Measurements from ENCODE around the gene SHC1. TPM values are rescaled to one million over a fixed set of nuclear protein-coding genes. Genes with fewer than 3 reads are reported as not detected.
"Not testable (repeated sequence)": the region's sequence is repeated elsewhere in the genome, so short reads cannot be mapped to it uniquely, and the experiment has no call there.

SHC1 gene
- polyA plus RNA-seq, 1 experiment, result 371 TPM

DNA sequence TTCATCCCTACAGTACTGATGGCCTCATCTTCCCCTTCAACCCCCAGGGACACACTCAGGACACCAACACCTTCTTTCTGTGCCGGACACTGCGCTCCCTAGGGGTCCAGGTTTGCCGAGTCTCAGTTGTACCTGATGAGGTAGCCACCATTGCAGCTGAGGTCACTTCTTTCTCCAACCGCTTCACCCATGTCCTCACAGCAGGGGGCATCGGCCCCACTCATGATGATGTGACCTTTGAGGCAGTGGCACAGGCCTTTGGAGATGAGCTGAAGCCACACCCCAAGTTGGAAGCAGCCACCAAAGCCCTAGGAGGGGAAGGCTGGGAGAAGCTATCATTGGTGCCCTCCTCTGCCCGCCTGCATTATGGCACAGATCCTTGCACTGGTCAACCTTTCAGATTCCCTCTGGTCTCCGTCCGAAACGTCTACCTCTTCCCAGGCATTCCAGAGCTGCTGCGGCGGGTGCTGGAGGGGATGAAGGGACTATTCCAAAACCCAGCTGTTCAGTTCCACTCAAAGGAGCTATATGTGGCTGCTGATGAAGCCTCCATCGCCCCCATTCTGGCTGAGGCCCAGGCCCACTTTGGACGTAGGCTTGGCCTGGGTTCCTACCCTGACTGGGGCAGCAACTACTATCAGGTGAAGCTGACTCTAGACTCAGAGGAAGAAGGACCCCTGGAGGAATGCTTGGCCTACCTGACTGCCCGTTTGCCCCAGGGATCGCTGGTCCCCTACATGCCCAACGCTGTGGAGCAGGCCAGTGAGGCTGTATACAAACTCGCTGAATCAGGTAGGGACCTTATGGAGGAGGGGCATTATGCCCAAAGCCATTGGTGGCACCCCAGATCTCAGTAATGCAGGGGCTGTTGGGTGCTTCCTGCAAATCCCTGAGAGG is 17.8 kb upstream of the SHC1 start:
- TF ChIP-seq CTCF (IDR thresholded peaks at IDR 0.05; ENCODE audit: low read depth, low read length), result 0 out of 2 replicates have a peak, but pooled peaks have one; percentile 1
- ChIA-PET POLR2A (interaction anchor here (0.6 kb wide), 1 partner anchor 7 kb away, joined by 7 read pairs; no protein-coding TSS in a partner anchor), CTCF (interaction anchor here (1.5 to 1.7 kb wide), 2 partner anchors 11 to 74 kb away, joined by 6 to 8 read pairs; no protein-coding TSS in a partner anchor)
- no peaks in the 10 kb centered on the region for H3K27me3 ChIP-seq (ENCODE audit: control insufficient read depth, insufficient read depth, low read length)
- H3K9me3 ChIP-seq (ENCODE audit: control insufficient read depth, insufficient read depth, low read length), result no peaks in the 10 kb centered on the region
- no peak overlapping the region for H3K27ac ChIP-seq (ENCODE audit: low read depth, low read length)
- DNase-seq (ENCODE audit: low read depth, low spot score), result no peak
- H3K4me3 ChIP-seq (ENCODE audit: low read depth, low read length), result no peak overlapping the region

- no peaks in the 10 kb centered on the region for H3K27me3 ChIP-seq (ENCODE audit: control insufficient read depth, insufficient read depth, low read length)
- no peak for DNase-seq (ENCODE audit: low read depth, low spot score)
- no peak for TF ChIP-seq CTCF (IDR thresholded peaks at IDR 0.05; ENCODE audit: low read depth, low read length)
- H3K9me3 ChIP-seq (ENCODE audit: control insufficient read depth, insufficient read depth, low read length), result no peaks in the 10 kb centered on the region
- H3K27ac ChIP-seq (ENCODE audit: low read depth, low read length), result no peak overlapping the region
- H3K4me3 ChIP-seq (ENCODE audit: low read depth, low read length), result no peak overlapping the region
- CTCF ChIA-PET, result interaction anchor here (0.8 to 1.5 kb wide), 3 partner anchors 8 to 75 kb away, joined by 3 to 10 read pairs (median 6); no protein-coding TSS in a partner anchor
- POLR2A ChIA-PET, result interaction anchor here (0.6 kb wide), 1 partner anchor 8 kb away, joined by 7 read pairs; no protein-coding TSS in a partner anchor
Measured at GRCh38 chr1:154987326-154987725, 16.8 kb upstream of the SHC1 start.

- DNase-seq (ENCODE audit: low read depth, low spot score); POLR2A ChIA-PET: not testable (repeated sequence)
- CTCF ChIA-PET, result interaction anchor here (0.6 to 1.4 kb wide), 4 partner anchors 9 to 31 kb away, joined by 3 to 10 read pairs (median 4); no protein-coding TSS in a partner anchor
Measured at GRCh38 chr1:154986736-154987135, 16.2 kb upstream of the SHC1 start.

DNA sequence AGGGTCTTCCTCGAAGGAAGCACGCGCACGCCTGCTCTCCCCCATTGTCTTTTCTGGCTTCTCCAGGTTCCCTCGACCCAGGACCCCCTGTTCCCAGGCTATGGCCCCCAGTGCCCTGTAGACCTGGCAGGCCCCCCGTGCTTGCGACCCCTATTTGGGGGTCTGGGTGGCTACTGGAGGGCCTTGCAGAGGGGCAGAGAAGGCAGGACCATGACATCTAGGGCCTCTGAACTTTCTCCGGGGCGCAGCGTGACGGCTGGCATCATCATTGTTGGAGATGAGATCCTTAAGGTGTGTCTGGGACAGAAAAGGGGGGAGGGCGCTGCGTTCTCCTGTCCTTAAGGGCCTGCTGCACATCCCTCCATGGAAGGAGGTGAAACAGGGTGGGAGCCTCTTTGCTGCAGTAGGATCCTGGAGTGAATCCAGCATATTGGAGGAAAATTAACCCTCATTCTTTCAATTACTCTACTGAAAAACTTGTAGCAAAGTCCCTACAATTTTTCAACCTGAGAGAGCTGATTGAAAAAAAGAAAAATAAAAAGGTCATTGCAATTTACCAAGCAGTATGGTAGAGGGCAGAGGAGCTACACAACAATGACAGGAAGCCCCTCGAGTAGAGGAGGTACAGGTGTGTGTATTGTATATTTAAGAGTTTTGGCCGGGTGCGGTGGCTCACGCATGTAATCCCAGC is 13.4 kb upstream of the SHC1 start:
- CTCF ChIA-PET, result interaction anchor here (0.6 to 3.3 kb wide), 8 partner anchors 9 to 658 kb away, joined by 3 to 27 read pairs (median 6); partner anchors contain the start of gene LENEP
- no peak overlapping the region for H3K27ac ChIP-seq (ENCODE audit: low read depth, low read length)
- H3K27me3 ChIP-seq (ENCODE audit: control insufficient read depth, insufficient read depth, low read length), result no peaks in the 10 kb centered on the region
- POLR2A ChIA-PET, result interaction anchor here (0.7 to 1.6 kb wide), 3 partner anchors 8 to 13 kb away, joined by 5 to 10 read pairs (median 10); partner anchors contain the start of gene SHC1
- DNase-seq (ENCODE audit: low read depth, low spot score), result no peak
- TF ChIP-seq CTCF (IDR thresholded peaks at IDR 0.05; ENCODE audit: low read depth, low read length), result no peak
- no peaks in the 10 kb centered on the region for H3K9me3 ChIP-seq (ENCODE audit: control insufficient read depth, insufficient read depth, low read length)
- H3K4me3 ChIP-seq (ENCODE audit: low read depth, low read length), result peak overlapping the region; percentile 86

More at GRCh38 chr1:154986736-154987135, 16.2 kb upstream of the SHC1 start:
- not testable (repeated sequence) for H3K27me3 ChIP-seq (ENCODE audit: control insufficient read depth, insufficient read depth, low read length); H3K27ac ChIP-seq (ENCODE audit: low read depth, low read length); H3K4me3 ChIP-seq (ENCODE audit: low read depth, low read length); H3K9me3 ChIP-seq (ENCODE audit: control insufficient read depth, insufficient read depth, low read length)

- Histone ChIP-seq H3K27ac (ENCODE audit: low read depth, low read length) (no peak within 1 kb of the TSS), H3K9me3 (ENCODE audit: control insufficient read depth, insufficient read depth, low read length) (no peaks in the 10 kb centered on the region), H3K4me3 (ENCODE audit: low read depth, low read length) (peak within 1 kb of the TSS; percentile 86), H3K27me3 (ENCODE audit: control insufficient read depth, insufficient read depth, low read length) (no peaks in the 10 kb centered on the region)
- no peak for TF ChIP-seq CTCF (IDR thresholded peaks at IDR 0.05; ENCODE audit: low read depth, low read length)
- ChIA-PET POLR2A (interaction anchor here (0.7 to 1.6 kb wide), 3 partner anchors 9 to 12 kb away, joined by 5 to 10 read pairs (median 10); partner anchors contain the start of gene SHC1), CTCF (interaction anchor here (0.7 to 3.3 kb wide), 7 partner anchors 9 to 657 kb away, joined by 3 to 27 read pairs (median 4); no protein-coding TSS in a partner anchor)
- DNase-seq (ENCODE audit: low read depth, low spot score), result peak; percentile 99
Measured at GRCh38 chr1:154982897-154983648, 12.5 kb upstream of the SHC1 start, which contains the start of gene FLAD1. Gene FLAD1, plus strand, starts transcription at chr1:154983344. Its CDS starts 351 bp downstream, at chr1:154983695.
